CD4-positive, alpha-beta T cell treated with Interleukin-6 for 4 hours (primary cell): ENCODE measurements around the gene YPEL5.
"Not testable (repeated sequence)": the region's sequence is repeated elsewhere in the genome, so short reads cannot be mapped to it uniquely, and the experiment has no call there.

ENCODE experiments used
- DNase-seq: peaks from one replicate; pipeline ENCODE4 v3.0.0-alpha.2; 2020; ENCODE audit warnings: mixed read lengths

YPEL5 gene

DNA sequence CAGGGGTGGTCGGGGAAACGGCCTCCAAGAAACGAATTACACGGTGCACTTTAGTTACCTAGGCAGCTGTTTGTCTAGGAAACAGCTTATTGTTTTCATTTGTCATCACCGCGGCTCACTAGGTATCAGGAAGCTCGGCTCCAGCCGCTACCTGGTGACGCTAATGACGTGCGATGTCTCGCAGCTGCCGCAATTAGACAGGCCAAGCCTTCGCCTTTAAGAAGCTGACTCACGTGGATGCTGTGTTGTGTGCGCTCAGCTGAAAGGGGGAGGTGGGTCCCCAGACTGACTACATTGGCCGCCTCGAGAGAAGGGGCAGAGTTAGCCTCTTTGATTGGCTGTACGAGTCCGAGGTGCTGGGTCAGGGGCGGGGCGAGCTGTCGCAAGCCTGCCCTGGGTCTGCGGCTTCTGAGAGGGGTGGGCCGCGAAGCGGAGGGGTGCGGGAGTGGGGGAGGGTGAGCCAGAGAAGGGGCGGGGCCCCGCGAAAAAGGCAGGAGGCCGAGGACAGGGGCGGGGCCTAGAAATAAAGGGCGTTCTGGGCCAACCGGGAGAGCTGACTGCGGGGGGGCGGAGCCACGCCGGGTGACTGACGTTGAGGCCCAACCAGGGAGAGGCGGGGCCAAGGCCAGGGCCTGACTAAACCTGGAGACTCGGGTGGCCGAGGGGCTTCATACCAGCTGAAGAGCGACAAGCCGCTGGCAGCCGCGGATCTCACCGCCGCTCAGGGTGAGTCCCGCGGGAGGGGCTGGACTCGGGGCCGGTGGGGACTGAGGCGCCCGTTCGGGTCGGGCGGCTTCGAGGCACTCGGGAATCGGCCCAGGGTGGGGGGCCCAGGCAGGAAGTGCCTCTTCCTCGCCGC is at the start of gene YPEL5:
Gene YPEL5, plus strand, starts transcription at position 671 of the 859 bp plus-strand sequence. CDS start 9,645 bp downstream, outside the sequence.
- peak; percentile 100 for DNase-seq

DNA sequence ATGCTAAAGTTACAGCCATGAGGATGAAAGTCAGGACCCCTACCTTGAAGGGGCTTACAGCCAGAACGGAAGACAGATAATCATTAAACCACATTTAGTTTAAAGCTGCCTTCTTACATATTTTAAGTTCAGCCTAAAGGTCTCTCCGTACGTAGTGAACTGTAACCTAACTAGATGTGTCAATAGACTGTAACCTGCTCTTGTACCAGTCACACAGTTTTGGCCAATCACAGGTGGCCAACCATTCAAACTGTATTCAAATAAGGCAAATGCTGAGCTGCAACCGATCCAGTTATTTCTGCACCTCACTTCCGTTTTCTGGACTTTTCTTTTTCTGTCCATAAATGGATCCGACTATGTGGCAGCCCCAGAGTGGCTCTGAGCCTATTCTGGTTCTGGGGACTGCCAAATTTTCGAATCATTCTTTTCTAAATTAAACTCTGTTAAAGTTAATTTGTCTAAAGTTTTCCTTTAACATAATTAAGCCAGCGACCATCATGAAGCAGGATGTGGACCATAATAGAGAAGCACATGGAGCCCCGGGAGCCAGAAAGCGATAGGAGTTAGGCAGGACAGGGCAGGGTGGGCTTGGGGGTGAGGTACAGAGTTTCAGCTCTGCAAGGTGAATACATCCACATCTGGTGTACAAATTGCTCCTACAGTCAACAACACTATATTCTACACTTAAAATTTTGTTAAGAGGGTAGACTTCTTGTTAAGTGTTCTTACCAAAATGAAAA is 48.4 kb upstream of the YPEL5 start:
- DNase-seq = no peak

DNA sequence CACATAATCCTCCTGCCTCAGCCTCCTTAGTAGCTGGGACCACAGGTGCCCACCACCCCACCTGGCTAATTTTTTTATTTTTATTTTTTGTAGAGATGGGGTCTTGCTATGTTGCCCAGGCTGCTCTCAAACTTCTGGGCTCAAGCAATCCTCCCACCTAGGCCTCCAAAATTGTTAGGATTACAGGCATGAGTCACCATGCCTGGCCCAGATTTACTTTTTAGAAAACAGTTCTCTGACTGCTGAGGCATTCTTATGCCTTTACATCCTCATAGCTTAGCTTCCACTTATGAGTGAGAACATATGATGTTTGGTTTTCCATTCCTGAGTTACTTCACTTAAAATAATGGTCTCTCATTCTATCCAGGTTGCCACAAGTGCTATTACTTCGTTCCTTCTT is 47.4 kb upstream of the YPEL5 start:
- DNase-seq = not testable (repeated sequence)

DNA sequence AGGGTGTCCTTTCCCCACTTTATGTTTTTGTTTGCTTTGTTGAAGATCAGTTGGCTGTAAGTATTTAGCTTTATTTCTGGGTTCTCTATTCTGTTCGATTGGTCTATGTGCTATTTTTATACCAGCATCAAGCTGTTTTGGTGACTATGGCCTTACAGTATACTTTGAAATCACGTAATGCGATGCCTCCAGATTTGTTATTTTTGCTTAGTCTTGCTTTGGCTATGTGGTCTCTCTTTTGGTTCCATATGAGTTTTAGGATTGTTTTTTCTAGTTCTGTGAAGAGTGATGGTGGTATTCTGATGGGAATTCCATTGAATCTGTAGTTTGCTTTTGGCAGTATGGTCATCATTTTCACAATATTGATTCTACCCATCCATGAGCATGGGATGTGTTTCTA is 46.1 kb upstream of the YPEL5 start:
- DNase-seq = not testable (repeated sequence)

DNA sequence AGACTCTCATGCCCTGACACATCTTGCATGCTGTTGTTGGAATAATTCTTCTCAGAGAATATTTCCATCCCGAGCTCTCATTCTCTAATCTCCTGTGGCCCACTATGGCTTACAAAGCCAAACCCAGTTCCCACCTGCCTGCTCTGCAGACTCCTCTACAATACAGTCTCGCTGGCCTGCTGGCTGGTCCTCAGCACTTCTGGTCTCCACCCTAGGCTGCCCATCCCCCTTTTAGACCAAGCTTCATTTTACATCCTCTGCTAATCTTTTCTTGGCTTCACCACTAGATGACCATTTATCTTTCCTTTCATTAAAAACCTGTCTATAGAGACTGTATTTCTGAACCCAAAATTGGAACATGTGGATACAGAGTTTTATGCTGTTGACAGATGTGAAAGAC is 42.5 kb upstream of the YPEL5 start:
- DNase-seq = no peak

DNA sequence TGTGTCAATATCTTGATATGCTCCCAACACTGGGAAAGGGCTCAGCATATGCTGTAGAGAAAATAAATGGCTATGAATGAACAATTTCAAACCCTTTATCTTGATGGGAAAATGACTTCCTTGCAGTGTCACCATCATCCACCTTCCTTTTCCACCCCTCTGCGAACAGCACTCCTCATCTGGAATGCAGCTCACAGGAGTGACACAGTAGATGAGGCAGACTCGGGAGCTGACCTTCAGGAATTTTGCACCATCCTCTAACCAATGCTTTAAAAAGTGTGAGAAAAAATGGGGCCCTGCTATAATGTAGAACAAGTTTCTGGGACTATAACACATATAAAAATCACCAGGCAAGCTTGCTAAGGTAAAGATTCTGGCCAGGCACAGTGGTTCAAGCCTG is 41.3 kb upstream of the YPEL5 start:
- no peak for DNase-seq

DNA sequence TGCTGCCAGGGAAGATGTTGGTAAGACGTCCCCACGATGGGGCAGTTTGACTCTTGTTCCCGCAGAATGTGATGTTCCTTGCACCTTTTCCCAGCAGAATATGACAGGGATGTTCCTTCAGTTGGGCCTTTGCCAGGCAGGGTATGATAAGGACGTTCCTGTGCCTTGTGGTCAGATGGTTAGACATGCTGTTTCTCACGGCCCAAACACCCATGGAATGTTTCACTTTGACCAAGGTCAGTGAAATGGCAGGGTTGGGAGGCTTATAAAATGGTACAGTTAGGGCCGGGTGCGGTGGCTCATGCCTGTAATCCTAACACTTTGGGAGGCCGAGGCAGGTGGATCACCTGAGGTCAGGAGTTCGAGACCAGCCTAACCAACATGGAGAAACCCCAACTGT is 40.3 kb upstream of the YPEL5 start:
- DNase-seq = no peak

DNA sequence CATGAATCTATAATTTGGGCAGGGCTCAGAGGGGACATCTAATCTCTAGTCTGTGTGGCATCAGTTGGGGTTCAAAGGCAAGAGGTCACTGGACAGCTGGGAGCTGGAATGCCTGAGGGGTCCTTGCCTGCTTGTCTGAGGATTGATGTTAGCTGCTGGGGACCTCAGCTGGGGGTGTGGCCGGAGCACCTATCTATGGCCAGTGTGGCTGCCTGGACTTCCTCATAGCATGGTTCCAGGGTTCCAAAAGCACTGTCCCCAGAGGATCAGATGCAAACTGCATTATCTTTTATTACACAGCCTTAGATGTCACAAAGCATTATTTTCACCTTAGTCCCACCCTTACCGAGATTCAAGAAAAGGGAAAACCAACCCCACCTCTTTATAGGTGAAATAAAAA is 38.6 kb upstream of the YPEL5 start:
- DNase-seq = no peak

DNA sequence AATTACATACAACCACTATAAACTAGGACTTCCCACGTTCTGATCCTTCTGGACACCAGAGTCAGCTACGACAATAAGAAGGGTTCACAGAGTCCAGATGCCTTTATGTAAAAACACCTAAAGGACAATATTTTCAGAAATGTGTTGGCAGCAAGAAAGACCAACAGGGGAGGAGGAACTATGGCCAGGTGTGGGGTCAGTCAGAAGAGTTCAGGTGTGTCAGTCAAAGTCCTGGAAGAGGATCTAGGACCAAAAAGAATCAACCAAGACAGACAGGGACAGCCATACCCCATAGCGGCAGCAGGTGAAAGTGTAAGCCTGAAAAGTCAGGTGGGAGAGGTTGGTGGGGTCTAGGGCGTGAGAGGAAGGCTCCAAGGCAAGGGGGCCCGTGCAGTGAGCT is 38.0 kb upstream of the YPEL5 start:
- DNase-seq = no peak

DNA sequence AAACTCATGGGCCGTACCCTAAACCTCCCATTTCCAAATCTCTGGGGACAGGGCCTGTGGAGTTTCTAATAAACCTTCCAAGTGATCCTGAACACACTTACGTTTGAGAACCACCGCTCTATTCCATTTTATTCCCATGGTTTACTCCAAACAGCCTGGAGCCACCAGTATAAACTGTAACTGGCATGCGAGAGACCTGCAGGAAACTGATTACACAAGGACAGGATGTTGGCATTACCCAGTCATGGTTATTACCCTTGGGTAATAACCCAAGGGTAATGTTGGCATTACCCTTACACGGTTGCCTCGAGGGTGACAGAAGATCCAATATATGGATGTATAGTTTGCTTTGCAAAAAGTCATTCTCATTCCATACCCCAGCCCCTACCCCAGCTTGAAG is 37.0 kb upstream of the YPEL5 start:
- DNase-seq = no peak

DNA sequence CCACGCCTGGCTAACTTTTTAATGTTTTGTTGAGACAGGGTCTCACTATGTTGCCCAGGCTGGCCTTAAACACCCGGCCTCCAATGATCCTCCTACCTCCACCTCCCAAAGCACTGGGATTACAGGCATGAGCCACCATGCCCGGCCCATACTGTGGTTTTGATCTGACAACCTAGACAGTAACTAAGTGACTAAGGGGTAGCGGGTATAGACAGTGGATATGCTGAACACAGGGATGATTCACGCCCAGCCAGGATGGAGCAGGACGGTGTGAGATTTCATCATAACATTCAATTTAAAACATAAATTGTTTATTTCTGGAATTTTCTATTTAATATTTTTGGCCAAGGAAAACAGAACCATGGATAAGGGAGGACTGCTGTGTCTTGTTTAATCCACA is 36.0 kb upstream of the YPEL5 start:
- DNase-seq = no peak

DNA sequence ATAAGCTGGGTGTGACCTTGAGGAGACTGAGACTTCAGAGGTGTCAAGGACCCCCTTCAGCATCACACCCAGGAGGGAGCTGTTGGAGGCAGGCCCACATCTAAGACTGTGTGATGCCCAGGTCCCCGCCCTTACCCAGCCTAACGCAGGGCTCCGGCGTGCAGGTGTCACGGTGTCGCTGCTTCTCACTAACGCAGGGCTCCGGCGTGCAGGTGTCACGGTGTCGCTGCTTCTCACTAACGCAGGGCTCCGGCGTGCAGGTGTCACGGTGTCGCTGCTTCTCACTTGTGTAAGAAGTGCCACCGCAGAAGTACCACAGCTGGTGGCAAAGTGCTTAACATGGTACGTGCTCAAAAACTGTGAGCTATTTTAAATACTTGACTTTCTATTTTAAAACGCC is 35.6 kb upstream of the YPEL5 start:
- not testable (repeated sequence) for DNase-seq

DNA sequence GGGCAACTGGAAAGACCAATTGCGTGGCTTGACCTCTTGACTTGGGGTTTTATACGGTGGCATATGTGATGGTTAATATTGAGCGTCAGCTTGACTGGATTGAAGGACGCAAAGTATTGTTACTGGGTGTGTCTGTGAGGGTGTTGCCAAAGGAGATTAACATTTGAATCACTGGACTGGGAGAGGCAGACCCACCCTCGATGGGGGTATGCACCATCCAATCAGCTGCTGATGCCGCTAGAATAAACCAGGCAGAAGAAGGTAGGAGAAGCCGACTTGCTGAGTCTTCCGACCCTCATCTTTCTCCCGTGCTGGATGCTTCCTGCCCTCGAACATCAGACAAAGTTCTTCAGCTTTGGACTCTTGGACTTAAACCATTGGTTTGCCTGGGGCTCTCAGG is 34.2 kb upstream of the YPEL5 start:
- DNase-seq = no peak

DNA sequence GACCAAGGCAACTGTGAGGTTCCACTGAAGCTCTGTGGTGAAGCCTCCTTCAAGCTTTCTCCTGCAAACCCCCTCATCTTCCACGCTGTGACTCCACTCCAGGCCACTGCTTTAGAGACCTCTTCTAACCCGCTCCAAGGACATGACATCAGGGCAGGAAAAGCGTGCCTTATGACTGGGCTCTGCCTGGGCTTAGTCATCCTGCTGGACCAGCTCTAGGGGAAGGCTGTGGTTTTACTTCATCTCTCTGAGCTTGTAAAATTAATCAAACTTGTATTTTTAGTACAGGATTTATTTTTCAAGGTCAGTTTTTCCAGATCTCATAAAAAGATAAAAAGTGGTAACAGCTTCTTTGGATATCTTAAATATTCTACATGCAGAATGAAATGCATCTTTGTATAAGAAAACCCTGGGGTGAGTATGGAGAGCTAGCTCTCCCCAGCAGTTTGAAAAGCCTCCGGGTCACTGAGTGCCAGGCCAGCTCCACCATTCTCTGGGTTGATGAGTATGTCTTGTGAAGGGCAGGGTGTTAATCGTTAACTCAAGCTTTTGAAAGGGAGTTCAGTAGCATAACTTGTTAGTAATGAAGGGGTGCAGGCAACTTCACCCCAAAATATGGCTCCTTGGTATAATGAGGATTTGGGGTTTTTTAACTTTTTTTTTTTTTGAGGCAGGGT is 33.1 kb upstream of the YPEL5 start:
- no peak for DNase-seq

DNA sequence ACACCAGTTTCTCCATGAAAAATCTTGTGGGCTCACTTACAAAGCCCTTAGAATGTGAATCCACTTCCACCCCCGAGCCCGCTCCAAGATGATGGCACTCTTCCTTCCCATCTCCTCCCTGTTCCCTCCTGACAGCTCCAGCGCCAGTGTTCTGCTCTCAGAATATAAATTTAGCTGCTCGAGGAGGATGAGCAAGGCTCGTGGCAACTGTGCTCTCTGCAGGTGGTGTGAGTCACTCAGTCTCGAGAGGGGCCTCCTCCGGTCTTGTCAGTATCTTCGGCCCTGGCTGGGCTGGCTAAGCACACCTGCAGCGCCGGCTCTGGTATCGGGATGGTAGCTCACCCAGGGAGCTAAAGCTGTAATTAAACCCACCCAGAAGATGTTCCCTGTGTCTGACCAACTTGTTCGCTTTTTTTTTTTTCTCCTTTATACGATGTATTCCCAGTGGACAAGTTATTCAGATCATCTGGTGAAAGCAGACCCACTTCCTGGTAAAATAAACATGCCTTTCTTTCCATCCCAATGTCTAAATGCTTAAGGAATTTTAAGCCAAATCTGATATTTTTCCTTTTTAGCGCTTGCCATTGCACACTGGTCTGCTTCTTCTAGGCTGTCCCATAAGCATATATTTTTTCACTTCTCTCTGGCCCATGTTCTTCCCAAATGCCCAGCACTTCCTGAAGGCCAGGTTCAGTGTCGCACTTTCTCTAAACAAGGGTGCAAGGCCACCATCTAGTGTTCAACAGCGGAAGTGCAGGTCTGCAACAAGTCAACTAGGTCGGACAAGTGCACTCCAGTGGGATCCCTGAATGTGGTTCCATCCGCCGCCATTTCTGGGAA is 31.4 kb upstream of the YPEL5 start:
- peak; percentile 71 for DNase-seq

DNA sequence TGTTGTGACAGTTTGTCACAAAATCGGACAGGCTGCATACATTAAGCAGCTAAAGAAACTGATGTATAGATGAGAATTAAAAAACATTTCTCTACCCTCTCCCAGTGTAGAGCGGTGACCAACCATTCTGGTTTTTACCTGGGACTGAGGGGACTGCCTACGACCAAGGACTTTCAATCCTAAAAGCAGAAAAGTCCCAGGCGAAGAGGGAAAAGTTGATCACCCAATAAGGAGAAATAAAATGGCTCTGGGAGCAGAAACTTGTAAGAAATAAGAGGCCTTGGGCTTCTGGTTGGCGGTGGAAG is 30.9 kb upstream of the YPEL5 start:
- no peak for DNase-seq

DNA sequence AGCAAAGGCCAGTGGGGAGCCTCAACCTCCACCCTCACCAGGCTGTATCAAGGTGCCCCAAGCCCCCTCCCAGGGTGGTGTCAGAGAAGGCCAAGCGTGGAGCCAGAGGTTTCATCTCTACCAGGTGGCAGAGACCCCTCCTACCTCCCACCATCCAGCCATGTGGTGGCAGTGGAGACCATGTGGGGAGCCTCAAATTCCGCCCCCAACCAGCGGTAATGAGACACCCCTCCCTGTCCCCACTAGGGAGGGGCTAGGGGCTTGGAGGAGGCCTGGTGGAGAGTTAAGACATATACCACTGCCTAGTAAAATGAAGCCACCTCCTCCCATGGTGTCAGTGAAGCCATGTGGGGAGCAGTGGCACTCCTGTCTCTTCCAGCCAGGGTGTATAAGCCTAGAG is 24.4 kb upstream of the YPEL5 start:
- DNase-seq = no peak

DNA sequence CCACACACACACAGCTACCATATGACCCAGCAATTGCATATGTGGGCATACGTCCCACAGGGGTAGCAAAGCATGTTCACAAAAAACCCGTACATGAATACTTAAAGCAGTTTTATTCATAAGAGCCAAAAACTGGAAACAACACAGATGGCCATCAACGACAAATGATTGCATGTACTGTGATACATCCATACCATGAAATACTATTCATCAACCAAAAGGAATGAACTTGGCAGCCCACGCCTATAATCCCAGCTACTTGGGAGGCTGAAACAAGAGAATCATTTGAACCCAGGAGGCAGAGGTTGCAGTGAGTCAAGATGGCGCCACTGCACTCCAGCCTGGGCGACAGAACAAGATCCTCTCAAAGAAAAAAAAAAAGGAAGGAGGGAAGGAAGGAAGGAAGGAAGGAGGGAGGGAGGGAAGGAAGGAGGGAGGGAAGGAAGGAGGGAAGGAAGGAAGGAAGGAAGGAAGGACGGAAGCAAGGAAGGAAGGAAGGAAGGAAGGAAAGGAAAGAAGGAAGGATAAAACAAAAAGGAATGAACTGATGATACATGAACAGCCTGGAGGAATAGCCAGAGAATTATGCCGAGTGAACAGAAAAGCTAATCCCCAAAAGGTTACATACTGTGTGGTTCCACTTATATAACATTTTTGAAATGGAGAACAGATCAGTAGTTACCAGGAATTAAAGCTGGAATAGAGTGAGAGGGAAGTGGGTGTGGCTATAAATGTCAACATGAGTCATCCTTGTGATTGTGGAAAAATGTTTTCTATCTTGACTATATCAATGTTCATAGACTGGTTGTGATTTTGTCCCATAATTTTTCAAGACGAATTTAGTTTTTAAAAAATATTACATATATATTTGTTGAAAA is 19.6 kb upstream of the YPEL5 start:
- DNase-seq = no peak

DNA sequence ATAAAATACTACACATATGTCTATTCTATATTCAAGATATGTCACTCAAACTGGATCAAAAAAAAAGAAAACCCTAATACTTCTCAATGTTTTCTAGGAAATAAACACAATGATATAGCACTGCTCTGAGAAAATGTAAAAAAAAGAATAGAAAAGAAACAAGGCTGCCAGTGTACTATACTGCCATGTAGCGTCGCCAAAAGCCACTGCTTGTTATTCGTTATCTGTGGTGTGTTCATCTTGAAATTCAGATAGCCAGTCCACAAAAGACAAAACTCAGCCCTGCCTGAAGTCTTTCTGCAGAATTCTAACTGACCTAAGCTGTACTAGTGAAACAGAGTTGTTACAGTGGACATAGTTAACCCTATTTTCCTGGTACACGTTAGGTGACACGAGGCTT is 12.2 kb upstream of the YPEL5 start:
- DNase-seq = no peak

DNA sequence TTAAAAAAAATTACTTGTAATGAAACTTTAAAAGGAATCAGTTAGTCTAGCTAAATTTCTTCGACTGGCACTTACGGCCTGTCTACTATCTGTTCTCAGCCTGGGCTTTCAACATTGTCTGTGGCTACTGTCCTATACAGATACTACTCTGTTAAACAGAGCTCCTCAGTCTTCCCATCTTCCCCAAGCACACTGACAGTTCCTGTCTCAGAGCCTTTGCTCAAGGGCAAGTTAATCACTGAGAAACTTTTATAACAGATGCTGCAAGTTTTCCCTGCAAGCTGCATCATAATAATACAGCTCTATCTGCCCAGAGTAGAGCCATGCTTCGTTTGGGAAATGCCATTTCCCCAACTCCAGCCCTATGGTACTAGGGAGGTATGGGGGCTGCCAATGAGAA is 11.3 kb upstream of the YPEL5 start:
- DNase-seq = no peak

DNA sequence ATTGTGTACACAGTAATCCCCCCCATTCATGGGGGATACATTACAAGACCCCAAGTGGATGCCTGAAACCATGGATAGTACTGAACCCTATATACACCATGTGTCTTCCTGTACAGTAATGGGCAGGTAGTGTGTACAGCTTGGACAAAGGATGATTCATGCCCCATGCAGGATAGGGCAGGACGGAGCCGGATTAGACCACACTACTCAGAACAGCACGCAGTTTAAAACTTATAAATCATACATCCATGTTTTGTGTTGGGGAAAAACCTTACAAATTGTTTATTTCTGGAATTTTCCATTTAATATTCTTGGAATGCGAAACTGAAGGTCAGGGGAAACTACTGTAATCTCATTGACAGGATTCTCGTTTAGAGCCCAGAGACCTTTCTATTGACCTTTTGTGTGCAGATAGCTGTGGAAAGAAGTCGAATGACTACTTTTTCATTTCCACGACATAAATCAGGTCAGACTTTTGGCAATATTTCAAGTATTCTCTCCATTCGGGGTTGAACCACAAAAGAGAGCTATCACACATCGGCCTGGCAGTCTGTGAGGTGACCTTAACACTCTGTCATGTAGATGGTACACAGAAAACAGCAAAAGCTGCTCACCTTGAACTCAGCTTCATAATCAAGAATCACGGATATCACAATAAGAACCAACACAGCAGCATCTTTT is 9.9 kb upstream of the YPEL5 start:
- DNase-seq = no peak
